Stimulated activated CD4-positive, alpha-beta T cell treated with anti-CD3 and anti-CD28 coated beads, Interleukin-15, amount 100 ng/mL, for 1 hour (primary cell): ENCODE data around the gene GNPTAB.

ENCODE experiments used
- DNase-seq, 2 donors: peaks; one replicate each; pipeline ENCODE4 v3.0.0-alpha.2; 2020; ENCODE audit warnings: low read depth in 1 of 2, low spot score in 1 of 2

Gene GNPTAB

GRCh38 chr12:101697930-101698799 lies 132.6 kb downstream of the GNPTAB start:
- DNase-seq, result no peak

- peak; percentile 13 to 49 for DNase-seq
These were observed 133.4 kb downstream of the GNPTAB start, which contains the start of gene CHPT1 for GRCh38 chr12:101697197-101697929. Gene CHPT1, plus strand, starts transcription at chr12:101697640. Its CDS starts 222 bp downstream, at chr12:101697862.

DNA sequence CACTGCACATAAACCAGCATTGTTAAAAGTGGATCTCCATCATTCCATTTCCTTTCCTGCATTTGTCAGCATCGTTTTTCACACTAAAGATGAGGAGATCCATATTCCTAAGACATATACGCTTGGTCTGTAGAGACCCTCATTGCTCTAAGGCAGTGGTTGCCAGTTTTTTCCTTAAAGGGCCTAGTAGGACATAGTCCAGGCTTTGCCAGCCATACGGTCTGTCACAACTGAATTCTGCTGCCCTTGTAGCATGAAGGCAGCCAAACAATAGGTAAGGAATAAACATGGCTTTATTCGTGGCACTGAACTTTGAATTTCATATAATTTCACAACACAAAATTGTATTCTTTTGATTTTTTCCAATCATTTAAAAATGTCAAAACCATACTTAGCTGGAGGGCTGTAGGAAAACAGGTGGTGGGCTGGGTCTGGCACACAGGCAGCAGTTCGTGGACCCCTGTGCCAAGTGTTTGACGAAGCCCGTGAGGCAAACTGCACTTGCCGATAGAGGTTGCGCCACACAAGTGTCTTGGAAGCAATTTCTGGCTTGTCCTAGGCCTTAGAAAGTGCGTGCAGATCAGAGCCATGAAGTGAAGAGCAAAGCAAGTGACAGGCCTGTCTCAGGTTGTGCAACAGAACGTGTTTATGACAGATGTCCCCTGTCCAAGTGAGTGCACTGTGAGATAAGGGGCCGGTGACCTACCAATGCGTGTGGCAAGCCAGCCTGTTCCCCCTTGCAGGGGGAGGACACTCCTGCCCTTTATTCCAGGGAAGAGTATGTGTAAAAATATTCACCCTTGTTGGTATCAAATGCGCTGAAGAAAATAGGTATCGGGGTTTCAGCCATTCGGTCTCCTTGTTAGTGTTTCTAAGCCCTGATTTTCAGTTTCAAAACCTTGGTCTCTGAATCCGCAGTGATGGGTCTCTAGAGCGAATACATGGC lies 134.2 kb downstream of the GNPTAB start:
- no peak for DNase-seq

- no peak for DNase-seq
These were observed 135.1 kb downstream of the GNPTAB start for GRCh38 chr12:101695706-101696105.
